GM18517 (cell line): ENCODE data around the gene KCNJ3.
"Not testable (repeated sequence)": the region's sequence is repeated elsewhere in the genome, so short reads cannot be mapped to it uniquely, and the experiment has no call there.

Experiments used
- ATAC-seq: cut with Tn5 transposase; IDR thresholded peaks from one replicate; pipeline ENCODE4 v1.9.1; 2021; ENCODE audit warnings: mild to moderate bottlenecking, moderate library complexity; ENCODE audit not compliant: unreplicated experiment

Gene KCNJ3

DNA sequence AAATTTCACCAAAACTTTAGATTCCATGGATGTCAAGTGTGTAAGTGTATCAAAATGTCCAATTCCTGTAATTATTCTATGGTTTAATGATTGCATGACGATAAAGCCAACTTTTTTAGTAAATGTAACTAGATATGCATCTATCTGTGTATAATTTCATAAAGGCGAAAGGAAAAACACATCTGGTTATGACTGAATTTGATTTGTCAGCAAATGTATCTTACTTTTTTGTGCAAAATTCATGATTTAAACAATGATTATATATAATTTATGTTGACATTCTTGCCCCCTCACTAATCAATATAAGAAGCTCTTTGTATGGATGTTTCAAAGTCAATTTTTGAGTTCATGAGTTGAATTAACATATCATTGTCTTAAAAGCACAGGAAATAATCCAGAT, 138.5 kb downstream of the KCNJ3 start:
- ATAC-seq = no peak

DNA sequence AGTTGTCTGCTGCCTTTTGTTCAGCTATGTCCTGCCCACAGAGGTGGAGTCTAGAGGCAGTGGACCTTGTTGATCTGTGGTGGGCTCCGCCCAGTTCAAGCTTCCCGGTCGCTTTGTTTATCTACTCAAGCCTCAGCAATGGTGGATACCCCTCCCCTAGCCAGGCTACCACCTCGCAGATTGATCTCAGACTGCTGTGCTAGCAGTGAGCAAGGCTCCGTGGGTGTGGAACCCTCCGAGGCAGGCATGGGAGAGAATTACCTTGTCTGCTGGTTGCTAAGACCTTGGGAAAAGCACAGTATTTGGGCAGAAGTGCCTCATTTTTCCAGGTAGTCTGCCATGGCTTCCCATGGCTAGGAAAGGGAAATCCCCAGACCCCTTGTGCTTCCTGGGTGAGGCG, 146.0 kb downstream of the KCNJ3 start:
- ATAC-seq = no peak

DNA sequence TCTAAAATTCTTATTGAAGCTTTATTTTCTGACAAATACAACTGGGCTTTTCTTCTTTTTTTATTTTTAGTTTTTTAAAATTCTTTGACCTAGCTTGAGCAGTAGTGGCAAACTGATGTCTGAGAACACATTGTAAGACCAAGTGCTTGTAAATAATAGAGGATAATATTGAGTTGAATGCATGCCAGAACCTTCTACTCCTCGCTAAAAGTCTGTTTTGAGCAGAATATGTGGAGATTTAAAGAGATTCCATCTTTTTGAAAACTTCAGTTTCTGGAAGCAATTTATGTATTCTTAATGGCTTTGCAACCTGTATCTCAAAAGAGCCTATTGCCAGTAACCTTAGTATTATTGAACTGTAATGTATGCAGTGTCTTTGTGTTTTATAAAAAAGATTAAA, 148.3 kb downstream of the KCNJ3 start:
- no peak for ATAC-seq

DNA sequence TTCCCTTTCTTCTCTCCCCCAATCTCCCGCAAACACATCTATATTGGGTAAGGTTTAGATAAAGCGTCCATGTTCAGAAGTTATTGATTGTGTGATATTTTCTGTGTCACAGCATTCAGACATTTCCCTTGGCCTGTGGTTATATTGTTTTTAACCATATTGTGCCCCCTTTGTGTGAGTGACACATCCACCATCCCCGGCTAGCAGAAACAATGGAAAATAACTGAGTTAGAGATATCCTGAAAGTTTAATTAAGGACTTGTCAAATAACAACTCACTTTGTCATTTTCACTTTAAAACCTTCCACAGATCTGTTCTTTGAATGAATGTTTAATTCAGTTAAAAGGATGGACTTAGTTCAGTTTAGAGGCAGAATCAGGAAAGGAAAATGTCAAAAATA, 151.0 kb downstream of the KCNJ3 start:
- ATAC-seq = no peak

DNA sequence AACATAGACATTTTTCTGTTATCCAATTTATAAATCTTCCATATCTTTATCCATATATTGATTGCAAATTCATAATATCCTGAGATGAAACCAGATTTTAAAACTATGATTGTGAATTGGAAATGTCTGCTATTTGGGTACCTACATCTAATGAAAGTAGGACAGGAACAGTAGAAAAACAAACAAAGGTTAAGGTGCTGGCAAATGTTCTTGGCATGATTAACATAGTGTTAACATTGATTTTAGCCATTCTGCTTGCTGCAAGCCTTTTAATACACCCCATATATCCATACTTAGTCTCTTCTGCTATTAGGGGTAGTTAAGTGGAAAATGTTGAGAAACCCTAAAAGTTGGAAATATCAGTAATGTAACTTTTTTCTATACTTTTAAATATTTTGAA, 152.0 kb downstream of the KCNJ3 start:
- no peak for ATAC-seq

DNA sequence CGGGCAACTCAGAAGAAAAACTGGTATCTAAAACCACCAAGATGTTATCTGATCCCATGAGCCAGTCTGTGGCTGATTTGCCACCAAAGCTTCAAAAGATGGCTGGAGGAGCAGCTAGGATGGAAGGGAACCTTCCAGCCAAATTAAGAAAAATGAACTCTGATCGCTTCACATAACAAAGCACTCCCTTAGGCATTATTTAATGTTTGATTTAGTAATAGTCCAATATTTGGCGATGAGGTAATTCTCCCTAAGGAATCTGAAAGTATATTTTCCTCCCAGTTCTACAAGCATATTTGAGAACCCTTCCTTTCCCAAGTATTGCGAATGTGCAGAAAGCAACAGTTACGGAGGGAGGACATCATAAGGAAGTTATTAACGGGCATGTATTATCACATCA, 156.6 kb downstream of the KCNJ3 start:
- ATAC-seq = no peak

DNA sequence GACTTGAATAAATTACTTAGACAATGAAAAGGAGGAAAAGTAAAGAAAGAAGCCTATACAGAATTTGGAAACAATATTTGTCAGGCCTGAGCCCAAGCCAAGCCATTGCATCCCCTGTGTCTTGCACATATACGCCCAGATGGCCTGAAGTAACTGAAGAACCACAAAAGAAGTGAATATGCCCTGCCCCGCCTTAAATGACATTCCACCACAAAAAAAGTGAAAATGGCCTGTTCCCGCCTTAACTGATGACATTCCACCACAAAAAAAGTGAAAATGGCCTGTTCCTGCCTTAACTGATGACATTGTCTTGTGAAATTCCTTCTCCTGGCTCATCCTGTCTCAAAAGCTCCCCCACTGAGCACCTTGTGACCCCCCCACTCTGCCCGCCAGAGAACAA, 168.7 kb downstream of the KCNJ3 start:
- ATAC-seq = not testable (repeated sequence)

DNA sequence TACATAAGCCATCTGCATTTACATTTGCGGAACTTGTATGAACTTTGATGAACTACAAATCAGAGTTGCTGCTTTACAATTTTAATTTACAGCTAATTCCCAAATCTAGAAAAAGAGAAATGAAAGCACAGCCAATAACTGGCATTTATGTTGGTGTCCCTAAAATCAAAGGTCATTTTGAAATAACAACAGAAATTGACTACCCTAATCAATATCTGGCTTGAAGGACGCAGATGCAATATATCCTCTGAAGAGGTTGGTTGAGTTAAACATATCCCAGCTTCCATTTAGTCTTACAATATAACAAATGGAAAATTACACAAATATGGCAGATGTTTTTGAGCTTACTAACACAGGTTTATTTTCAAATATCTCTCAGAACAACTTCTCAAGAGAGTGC, 177.5 kb downstream of the KCNJ3 start:
- ATAC-seq = no peak

DNA sequence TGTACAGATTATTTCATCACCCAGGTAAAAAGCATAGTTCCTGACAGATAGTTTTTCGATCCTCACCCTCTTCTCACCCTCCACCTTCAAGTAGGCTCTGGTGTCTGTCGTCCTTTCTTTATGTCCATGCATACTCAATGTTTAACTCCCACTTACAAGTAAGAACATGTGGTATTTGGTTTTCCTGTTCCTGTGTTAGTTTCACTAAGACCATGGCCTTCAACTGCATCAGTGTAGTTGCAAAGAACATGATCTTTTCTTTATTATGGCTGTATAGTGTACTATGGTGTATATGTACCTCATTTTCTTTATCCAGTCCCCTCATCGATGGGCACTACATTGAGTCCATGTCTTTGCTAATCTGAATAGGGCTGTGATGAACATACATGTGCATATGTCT, 184.2 kb downstream of the KCNJ3 start:
- ATAC-seq = no peak

DNA sequence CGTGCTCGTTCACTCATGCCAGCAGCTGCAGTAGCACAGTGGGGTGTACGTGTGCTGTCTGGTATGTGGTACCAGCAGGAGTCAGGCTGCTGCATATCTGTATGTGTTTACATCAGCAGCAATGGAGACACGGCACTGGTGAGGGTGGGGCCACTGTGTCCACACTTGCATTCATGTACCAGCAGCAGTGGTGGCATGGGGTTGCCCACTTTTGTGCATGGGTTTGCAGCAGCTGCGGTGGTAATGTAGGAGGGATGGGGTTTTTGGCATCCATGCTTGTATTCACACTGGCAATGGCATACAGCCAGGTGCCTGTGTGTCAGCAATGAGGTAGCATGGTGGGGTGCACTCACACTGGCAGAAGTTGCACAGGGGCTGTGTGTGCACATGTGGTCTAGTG, 187.8 kb downstream of the KCNJ3 start:
- ATAC-seq = no peak

DNA sequence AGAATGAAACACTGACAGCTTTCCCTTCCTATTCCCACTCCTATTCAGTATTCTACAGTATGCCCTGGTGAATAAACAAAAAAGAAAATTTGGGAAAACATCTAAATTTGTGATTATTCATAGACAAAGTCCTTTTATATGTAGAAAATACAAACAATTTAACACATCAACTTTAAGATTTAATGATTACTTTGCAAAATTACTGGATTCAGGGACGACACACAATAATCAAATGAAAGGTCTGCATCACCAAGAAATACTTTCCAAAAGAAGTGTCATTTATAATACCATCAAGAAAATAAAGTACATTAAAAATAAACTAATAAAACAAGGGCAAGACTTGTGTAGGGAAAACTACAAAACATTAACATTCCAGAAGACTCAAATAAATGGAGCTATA, 199.8 kb downstream of the KCNJ3 start:
- no peak for ATAC-seq

DNA sequence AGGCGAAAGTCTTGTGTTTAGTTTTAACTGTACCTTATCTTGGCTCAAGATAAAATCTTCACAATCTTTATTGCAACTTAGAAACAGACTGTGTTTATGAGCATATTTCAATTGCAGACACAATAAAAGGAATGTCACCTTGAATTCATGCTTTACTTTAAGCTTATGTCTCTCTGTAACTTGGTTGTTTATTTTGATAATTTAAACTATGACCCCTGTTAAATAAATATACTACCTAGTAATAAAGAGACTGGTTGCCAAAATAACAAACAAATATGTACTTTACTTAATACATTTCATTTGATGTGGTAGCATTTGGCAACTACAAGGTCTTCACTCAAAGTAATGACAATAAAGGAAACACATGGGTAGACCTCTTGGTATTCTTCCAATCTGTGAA, 202.6 kb downstream of the KCNJ3 start:
- ATAC-seq = no peak
